Measurements from ENCODE around the gene NBEAL2. TPM values are rescaled to one million over a fixed set of nuclear protein-coding genes. Genes with fewer than 3 reads are reported as not detected.

Gene NBEAL2
- total RNA-seq, 1 experiment from 2014 or later = 0.95 TPM

DNA sequence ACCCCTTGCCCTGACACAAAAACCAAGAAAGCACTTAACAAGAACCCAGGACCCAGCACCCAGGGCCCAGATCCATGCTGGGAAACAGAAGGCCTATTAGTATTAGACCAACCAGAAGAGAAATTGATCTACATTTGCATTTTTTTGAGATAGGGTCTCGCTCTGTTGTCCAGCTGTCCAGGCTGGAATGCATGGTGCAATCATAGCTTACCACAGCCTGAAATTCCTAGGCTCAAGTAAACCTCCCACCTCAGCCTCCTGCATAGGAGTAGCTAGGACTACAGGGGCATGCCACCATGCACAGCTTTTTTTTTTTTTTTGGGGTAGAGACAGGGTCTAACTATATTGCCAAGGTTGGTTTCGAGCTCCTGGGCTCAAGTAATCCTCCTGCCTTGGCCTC lies 29.3 kb upstream of the NBEAL2 start:
- no peak overlapping the region for H3K27ac ChIP-seq
- no peak overlapping the region for H3K4me3 ChIP-seq
- H3K36me3 ChIP-seq = peaks cover 6% of the 10 kb centered on the region; the same call in 1 of the 2 replicates
- no peaks in the 10 kb centered on the region for H3K27me3 ChIP-seq
- no peaks in the 10 kb centered on the region for H3K9me3 ChIP-seq (replicated peaks)
- DNase-seq = no peak
- peaks cover 27% of the 10 kb centered on the region for H3K4me1 ChIP-seq

DNA sequence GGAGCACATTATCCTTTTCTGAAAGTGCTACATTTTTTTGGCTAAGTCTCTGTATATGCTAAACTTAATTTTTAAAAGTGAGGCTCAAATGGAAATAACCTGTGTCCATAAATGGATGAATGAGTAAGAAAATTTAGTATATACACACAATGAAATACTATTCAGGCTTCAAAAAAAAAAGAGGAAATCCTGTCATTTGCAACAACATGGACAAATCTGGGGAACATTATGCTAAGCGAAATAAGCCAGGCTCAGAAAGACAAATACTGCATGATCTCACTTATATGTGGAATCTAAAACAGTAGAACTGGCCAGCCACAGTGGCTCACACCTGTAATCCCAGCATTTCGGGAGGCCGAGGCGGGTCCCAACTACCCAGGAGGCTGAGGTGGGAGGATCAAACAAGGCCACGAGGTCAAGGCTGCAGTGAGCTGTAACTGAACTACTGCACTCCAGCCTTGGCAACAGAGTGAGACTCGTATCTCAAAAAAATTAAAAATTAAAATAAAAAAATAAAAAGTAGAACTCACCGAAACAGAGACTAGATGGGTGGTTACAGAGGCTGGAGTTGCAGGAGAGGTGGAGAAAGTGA lies 28.7 kb upstream of the NBEAL2 start:
- H3K9me3 ChIP-seq (replicated peaks) = no peaks in the 10 kb centered on the region
- DNase-seq = no peak
- no peaks in the 10 kb centered on the region for H3K27me3 ChIP-seq
- peaks cover 27% of the 10 kb centered on the region for H3K4me1 ChIP-seq
- no peak overlapping the region for H3K4me3 ChIP-seq
- no peak overlapping the region for H3K27ac ChIP-seq
- H3K36me3 ChIP-seq = peaks cover 2% of the 10 kb centered on the region; the same call in 1 of the 2 replicates

DNA sequence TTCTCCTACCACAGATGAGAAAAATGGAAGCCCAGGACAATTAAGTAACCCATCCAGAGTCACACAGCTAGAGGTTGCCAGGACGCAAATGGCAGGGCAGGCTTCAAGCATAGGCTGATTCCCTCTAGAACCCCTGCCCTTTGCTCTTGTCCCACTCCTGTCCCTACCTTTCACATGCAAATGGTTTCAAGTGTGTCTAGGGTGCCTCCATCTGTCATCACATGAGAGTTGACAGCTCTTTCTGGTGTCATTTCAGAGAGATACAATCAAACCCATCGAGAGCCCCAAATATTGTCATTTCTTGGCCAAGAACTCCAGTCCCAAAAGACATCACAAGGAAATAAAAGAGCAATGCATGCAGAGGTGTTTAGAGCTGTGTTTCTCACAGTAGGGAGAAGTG lies 26.7 kb upstream of the NBEAL2 start:
- H3K4me3 ChIP-seq = no peak overlapping the region
- DNase-seq = no peak
- no peaks in the 10 kb centered on the region for H3K27me3 ChIP-seq
- H3K36me3 ChIP-seq = no peaks in the 10 kb centered on the region
- H3K27ac ChIP-seq = no peak overlapping the region
- H3K9me3 ChIP-seq (replicated peaks) = no peaks in the 10 kb centered on the region
- peaks cover 18% of the 10 kb centered on the region for H3K4me1 ChIP-seq

DNA sequence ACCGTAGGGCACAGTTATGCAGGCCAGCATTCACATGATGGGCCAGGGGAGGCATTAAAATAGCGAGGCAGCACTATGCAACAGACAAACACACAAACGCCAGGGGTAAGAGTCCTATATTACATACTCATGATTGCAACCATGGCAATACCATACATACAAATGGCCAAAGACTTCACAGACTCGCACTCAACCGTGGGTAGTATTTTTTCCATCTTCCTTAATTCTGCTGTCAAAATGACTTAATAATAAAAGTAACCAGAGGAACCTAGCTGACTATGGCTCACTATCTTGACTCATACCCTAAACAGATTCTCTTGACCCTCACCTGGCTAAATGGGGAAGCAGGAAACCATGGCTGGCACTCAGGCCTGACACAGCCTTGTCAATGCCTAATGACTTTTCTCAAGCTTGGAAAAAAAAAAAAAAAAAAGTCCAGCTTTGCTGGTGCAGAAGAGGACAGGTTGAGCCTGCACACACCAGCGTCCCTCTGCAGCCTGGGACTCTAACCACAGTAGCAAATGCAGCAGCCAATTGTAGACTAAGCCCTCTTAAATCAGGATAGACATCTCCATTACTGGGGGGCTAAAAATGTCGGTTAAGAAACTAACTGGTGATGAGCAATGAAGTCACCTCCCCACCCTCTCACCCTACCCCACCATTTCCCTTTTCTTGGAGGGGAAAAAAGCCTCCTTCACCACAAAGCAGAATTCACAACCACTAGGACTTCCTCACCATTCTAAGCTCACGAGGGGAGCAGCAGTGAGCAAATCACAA lies 26.0 kb upstream of the NBEAL2 start:
- DNase-seq = no peak
- H3K27me3 ChIP-seq = no peaks in the 10 kb centered on the region
- H3K27ac ChIP-seq = no peak overlapping the region
- no peaks in the 10 kb centered on the region for H3K36me3 ChIP-seq
- no peaks in the 10 kb centered on the region for H3K9me3 ChIP-seq (replicated peaks)
- peaks cover 12% of the 10 kb centered on the region for H3K4me1 ChIP-seq
- no peak overlapping the region for H3K4me3 ChIP-seq

DNA sequence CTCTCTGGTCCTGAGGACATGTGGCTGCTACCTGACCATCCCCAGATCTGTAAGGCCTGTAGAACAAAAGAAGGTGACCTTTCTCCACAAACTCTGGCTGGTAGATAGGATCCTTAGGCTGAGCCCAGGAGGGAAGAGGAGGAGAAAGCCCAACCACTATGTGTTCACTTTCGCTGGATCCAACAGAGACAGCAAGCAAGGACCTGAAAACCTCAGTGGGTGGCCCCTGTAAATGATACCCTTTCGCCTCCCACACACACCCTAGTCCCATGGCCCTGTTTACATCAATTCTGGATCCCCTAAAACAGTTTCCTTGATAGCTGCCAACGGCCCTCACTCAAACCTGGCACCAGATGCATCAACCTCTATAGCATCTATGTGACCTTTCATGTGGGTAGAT lies 25.3 kb upstream of the NBEAL2 start:
- H3K9me3 ChIP-seq (replicated peaks) = no peaks in the 10 kb centered on the region
- no peaks in the 10 kb centered on the region for H3K27me3 ChIP-seq
- peaks cover 6% of the 10 kb centered on the region for H3K4me1 ChIP-seq
- H3K36me3 ChIP-seq = no peaks in the 10 kb centered on the region
- DNase-seq = no peak
- no peak overlapping the region for H3K4me3 ChIP-seq
- no peak overlapping the region for H3K27ac ChIP-seq

DNA sequence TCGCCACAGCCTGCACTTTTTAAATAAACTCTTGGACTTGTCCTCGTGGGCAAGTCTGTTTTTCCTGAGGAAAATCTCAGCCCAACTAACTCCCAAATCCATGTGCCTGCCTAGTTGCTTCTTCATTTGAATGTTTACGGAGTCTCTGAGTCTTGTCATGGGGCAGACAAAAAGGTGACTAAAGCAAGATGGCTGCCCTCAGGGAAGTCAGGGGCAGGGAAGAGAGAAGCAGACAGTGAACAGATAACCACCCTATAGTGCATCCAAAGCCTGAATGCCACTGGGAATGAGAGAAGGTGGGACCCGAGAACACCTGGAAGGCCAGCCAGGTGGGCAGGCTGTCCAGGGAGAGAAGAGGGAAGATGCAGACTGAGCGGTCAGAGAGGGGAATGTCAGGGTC lies 24.3 kb upstream of the NBEAL2 start:
- Histone ChIP-seq H3K4me1 (peaks cover 2% of the 10 kb centered on the region; the same call in 1 of the 2 replicates), H3K9me3 (replicated peaks) (no peaks in the 10 kb centered on the region), H3K36me3 (no peaks in the 10 kb centered on the region), H3K27me3 (no peaks in the 10 kb centered on the region), H3K27ac (no peak overlapping the region), H3K4me3 (no peak overlapping the region)
- no peak for DNase-seq

DNA sequence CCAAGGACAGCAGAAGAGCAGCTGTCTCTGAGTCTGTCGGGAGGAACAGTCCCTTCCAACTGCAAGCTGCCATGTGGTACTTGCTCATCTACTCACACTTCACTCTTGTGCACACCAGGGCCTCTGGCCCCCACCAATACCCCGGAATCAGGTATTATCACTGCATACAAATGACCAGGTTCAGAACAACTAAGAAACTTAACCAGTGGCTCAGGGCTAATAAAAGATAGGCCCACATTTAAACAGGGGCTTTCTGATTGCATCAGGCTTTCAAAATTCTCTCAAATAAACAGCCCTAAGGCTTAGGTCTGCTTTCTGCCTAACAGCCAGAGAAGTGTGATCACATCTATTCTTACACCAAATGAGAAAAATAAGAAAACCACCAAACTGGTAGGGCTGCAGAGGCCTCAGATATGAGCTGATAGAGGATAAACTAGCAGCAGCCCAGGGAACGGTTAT lies 23.6 kb upstream of the NBEAL2 start:
- H3K4me3 ChIP-seq = no peak overlapping the region
- H3K27me3 ChIP-seq = no peaks in the 10 kb centered on the region
- peaks cover 6% of the 10 kb centered on the region; the same call in 1 of the 2 replicates for H3K4me1 ChIP-seq
- no peaks in the 10 kb centered on the region for H3K36me3 ChIP-seq
- no peaks in the 10 kb centered on the region for H3K9me3 ChIP-seq (replicated peaks)
- H3K27ac ChIP-seq = no peak overlapping the region
- no peak for DNase-seq

DNA sequence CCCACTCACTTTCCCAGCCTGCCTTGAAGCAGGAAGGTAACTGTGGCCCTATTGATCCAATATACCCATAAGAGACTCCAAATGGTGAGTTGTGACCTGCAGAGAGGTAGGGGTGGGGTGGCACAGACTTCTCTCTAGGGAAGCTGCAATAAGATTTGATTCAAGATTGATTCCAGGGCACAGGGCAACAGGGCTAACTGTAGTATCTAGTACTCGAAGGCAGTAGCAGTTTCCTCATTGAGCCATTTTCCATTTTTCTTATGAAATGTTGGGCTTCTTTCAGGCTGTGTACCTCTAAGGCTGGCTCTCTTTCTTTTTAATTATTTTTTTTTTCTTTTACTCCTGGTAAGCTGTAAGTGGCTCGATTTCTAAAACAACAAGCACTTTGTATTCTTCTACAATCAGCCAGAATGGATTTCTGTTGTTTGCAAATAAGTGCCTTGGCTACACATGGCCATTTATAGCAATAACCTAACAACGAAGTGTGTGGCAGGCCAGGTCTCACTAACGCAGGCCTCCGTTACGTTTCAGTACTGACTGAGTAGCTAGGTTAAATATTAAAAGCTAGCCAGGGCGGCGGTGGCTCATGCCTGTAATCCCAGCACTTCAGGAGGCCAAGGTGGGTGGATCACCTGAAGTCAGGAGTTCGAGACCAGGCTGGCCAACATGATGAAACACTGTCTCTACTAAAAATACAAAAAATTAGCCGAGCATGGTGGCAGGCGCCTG lies 22.2 kb upstream of the NBEAL2 start:
- no peak for DNase-seq
- Histone ChIP-seq H3K27me3 (no peaks in the 10 kb centered on the region), H3K4me1 (peaks cover 6% of the 10 kb centered on the region; the same call in 1 of the 2 replicates), H3K9me3 (replicated peaks) (no peaks in the 10 kb centered on the region), H3K27ac (no peak overlapping the region), H3K36me3 (no peaks in the 10 kb centered on the region), H3K4me3 (no peak overlapping the region)

DNA sequence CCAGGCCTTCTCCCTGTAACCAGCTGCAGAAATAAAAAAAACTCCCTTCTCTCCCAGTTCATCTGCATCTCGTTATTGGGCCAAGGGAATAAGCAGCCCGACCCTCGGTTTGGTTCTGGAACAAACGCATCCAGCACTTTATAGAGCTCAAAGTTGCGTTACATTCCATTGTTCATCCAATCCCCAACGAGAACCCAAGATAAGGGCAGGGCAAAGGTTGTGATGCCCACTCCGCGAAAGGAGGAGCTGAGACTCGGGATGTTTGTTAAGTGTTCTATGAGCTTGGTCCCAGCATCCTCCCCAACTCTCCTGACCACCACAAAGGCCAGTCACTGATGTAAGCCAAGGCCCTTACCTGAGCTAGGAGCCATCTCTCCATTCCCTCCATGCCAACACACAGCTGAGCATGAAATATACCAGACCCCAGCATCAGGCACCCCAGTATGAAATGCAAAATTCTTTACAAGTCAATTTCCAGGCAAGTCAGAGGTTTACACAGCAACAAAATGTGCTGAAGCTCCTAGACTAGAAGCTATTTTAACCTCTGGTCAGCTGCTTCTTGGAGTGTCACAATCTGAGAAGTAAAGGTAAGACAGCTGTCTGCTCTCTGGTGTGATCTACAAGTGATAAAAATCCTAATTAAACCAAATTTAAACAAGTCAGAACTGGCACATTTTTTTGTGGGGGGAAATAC lies 20.9 kb upstream of the NBEAL2 start:
- Histone ChIP-seq H3K4me1 (peaks cover 6% of the 10 kb centered on the region; the same call in 1 of the 2 replicates), H3K27ac (no peak overlapping the region), H3K9me3 (replicated peaks) (no peaks in the 10 kb centered on the region; the same call in 1 of the 2 replicates), H3K27me3 (no peaks in the 10 kb centered on the region), H3K36me3 (peaks cover 7% of the 10 kb centered on the region), H3K4me3 (no peak overlapping the region)
- DNase-seq = no peak

DNA sequence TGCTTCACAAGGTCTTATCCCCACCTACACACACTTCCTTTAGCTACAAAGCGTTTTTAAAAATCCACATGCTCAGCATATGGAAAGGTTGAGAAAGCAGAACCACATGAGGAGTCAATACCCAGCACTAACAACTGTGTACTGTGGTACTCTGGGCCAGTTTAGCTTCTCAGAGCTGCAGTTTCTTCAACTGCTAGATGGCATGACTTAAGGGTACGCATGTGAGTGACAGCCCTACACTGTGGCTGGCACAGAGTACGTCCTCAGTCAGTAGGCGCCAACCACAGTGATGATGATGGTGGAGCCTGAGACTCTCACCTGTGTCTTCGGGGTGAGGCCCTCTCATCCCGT lies 20.3 kb upstream of the NBEAL2 start:
- Histone ChIP-seq H3K9me3 (replicated peaks) (no peaks in the 10 kb centered on the region; the same call in 1 of the 2 replicates), H3K36me3 (peaks cover 7% of the 10 kb centered on the region), H3K4me3 (no peak overlapping the region), H3K4me1 (peaks cover 6% of the 10 kb centered on the region; the same call in 1 of the 2 replicates), H3K27me3 (no peaks in the 10 kb centered on the region), H3K27ac (no peak overlapping the region)
- DNase-seq = no peak

DNA sequence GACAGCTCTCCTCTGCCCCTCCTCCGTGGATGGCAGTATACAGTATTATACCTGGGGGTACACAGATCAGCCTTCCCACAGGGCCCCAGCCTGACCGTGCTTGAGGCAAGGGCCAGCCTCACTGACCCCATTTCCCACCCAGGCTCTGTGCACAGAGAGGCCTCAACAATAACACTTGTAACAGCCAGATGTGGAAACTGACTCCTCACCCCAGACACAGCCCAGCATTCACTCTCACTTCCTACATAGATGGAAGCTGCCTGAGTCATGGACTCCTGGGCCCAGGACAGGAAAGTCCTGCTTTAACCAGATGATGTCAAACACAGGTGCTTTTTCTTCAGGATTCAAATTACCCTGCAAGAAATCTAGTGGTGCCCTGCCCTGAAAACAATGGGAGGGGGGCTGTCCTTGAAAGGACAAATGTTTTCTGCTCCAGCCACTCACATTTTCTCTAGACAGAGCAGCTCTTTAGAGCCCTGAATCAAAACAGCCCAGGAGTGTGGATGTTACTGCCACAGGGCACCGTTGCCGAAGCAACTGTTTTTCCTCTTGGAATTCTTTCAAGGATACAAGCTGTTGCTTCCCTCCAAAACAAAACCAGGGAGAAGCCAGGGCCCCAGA lies 19.3 kb upstream of the NBEAL2 start:
- no peak overlapping the region for H3K27ac ChIP-seq
- DNase-seq = no peak
- H3K9me3 ChIP-seq (replicated peaks) = no peaks in the 10 kb centered on the region; the same call in 1 of the 2 replicates

DNA sequence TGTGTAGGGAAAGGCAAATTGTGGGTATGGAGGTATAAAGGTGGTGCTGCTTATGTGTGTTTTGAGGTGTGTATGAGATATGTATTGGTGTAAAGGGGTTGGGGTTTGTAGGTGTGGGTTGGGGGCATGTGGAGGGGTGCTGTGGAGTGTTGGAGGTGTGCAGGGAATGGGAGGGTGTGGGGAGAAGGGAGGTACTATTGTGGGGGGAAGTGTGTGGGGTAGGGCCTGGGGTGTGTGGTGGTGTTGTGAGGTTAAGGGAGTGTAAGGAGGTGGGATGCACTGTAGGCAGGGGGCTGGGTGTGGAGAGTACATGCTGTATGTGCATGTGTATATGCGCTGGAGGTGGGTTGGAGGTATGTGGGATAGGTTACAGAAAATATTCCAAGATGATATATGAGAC lies 18.6 kb upstream of the NBEAL2 start:
- Histone ChIP-seq H3K27me3 (no peaks in the 10 kb centered on the region), H3K27ac (no peak overlapping the region), H3K9me3 (replicated peaks) (no peaks in the 10 kb centered on the region; the same call in 1 of the 2 replicates), H3K36me3 (peaks cover 16% of the 10 kb centered on the region), H3K4me1 (peaks cover 6% of the 10 kb centered on the region; the same call in 1 of the 2 replicates), H3K4me3 (no peak overlapping the region)
- no peak for DNase-seq

More for the DNA sequence above, 19.3 kb upstream of the NBEAL2 start:
- H3K4me1 ChIP-seq = peaks cover 6% of the 10 kb centered on the region; the same call in 1 of the 2 replicates
- H3K27me3 ChIP-seq = no peaks in the 10 kb centered on the region
- peaks cover 11% of the 10 kb centered on the region for H3K36me3 ChIP-seq
- no peak overlapping the region for H3K4me3 ChIP-seq

DNA sequence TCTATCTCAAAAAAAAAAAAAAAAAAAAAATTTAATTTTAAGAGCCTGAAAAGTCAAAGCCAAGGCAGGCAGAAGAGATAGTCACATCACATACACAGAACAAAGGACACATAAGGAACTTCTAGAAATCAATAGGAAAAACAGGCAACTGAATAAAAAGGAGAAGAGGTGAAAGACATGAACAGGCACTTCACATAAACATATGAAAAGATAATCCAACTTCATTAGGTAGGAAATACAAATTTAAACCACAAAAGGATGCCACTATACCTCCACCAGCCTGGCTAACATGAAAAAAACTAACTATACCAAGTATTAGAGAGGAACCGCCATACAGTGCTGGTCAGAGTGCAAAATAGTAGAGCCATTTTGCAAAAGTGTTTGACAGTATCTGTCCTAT lies 17.0 kb upstream of the NBEAL2 start:
- DNase-seq = no peak
- Histone ChIP-seq H3K9me3 (replicated peaks) (no peaks in the 10 kb centered on the region; the same call in 1 of the 2 replicates), H3K36me3 (peaks cover 17% of the 10 kb centered on the region), H3K4me1 (peaks cover 6% of the 10 kb centered on the region; the same call in 1 of the 2 replicates), H3K27me3 (no peaks in the 10 kb centered on the region), H3K27ac (no peak overlapping the region), H3K4me3 (no peak overlapping the region)

DNA sequence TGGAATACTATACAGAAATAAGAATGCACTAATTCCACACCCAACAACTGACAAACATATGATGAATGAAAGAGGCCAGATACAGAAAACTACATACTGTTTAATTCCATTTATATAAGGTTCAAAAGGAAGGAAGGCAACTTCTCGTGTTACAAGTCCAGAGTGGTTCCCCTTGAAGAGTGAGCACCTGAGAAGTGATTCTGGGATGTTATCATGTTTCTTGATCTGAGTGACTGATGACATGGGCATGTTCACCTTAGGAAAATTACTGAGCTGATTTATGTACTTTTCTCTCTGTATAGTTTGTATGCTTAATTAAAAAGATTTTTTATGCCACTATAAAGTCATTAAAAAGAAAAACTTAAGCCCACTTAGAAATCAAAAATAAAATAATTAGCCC lies 16.5 kb upstream of the NBEAL2 start:
- H3K27ac ChIP-seq = no peak overlapping the region
- H3K4me3 ChIP-seq = no peak overlapping the region
- peaks cover 17% of the 10 kb centered on the region for H3K36me3 ChIP-seq
- H3K4me1 ChIP-seq = peaks cover 6% of the 10 kb centered on the region; the same call in 1 of the 2 replicates
- no peaks in the 10 kb centered on the region; the same call in 1 of the 2 replicates for H3K9me3 ChIP-seq (replicated peaks)
- DNase-seq = no peak
- no peaks in the 10 kb centered on the region for H3K27me3 ChIP-seq
